ENCODE data around the gene CARD11.
"Not testable (repeated sequence)": the region's sequence is repeated elsewhere in the genome, so short reads cannot be mapped to it uniquely, and the experiment has no call there.

Gene CARD11

GRCh38 chr7:2922866-2923265 is 120.8 kb downstream of the CARD11 start:
- DNase-seq = no peak

- no peak for DNase-seq
Measured at GRCh38 chr7:2922348-2922691, 121.3 kb downstream of the CARD11 start.

GRCh38 chr7:2921653-2922347 is 121.9 kb downstream of the CARD11 start:
- no peak for DNase-seq

- no peak for DNase-seq
Measured at GRCh38 chr7:2920956-2921652, 122.6 kb downstream of the CARD11 start.

- DNase-seq = not testable (repeated sequence)
Measured at GRCh38 chr7:2920480-2920879, 123.2 kb downstream of the CARD11 start.

GRCh38 chr7:2920041-2920440 is 123.6 kb downstream of the CARD11 start:
- no peak for DNase-seq

- no peak for DNase-seq
Measured at GRCh38 chr7:2919256-2919655, 124.4 kb downstream of the CARD11 start.

GRCh38 chr7:2918406-2918805 is 125.3 kb downstream of the CARD11 start:
- DNase-seq = no peak

GRCh38 chr7:2915023-2915422 is 128.6 kb downstream of the CARD11 start:
- no peak for DNase-seq

- no peak for DNase-seq
Measured at GRCh38 chr7:2913760-2914387, 129.8 kb downstream of the CARD11 start.

- DNase-seq = no peak
Measured at GRCh38 chr7:2912684-2913439, 130.8 kb downstream of the CARD11 start.

GRCh38 chr7:2911466-2911865 is 132.2 kb downstream of the CARD11 start:
- no peak for DNase-seq

GRCh38 chr7:2909471-2910039 is 134.1 kb downstream of the CARD11 start:
- no peak for DNase-seq

GRCh38 chr7:2909043-2909442 is 134.6 kb downstream of the CARD11 start:
- DNase-seq = no peak

- no peak for DNase-seq
Measured at GRCh38 chr7:2908103-2908683, 135.5 kb downstream of the CARD11 start.

- no peak for DNase-seq
Measured at GRCh38 chr7:2906197-2906931, 137.3 kb downstream of the CARD11 start.

- DNase-seq = no peak
Measured at GRCh38 chr7:2905500-2905899, 138.2 kb downstream of the CARD11 start.

- no peak for DNase-seq
Measured at GRCh38 chr7:2905027-2905426, 138.6 kb downstream of the CARD11 start.

GRCh38 chr7:2904202-2904601 is 139.5 kb downstream of the CARD11 start:
- no peak for DNase-seq

GRCh38 chr7:2903682-2904162 is 139.9 kb downstream of the CARD11 start:
- no peak for DNase-seq

GRCh38 chr7:2897023-2897422 is 146.6 kb downstream of the CARD11 start:
- no peak for DNase-seq

GRCh38 chr7:2896131-2896530 is 147.5 kb downstream of the CARD11 start:
- no peak for DNase-seq
